Keratinocyte (primary cell): ENCODE measurements around the gene SLC15A3. TPM values are rescaled to one million over a fixed set of nuclear protein-coding genes. Genes with fewer than 3 reads are reported as not detected.

ENCODE experiments used
- DNase-seq: peaks from one replicate; pipeline ENCODE4 v3.0.0-alpha.2; 2011; ENCODE audit warnings: low read depth, missing footprints, low spot score
- FAIRE-seq: peaks from 2 replicates; lab custom pipeline; 2011; peaks lifted over from hg19 to GRCh38; lab: Jason Lieb, UNC
- H2AFZ ChIP-seq: 2 replicates; pipeline ENCODE4 v1.6.0; 2012; ENCODE audit warnings: low read length, control low read depth, inconsistent platforms; ENCODE audit not compliant: control insufficient read depth
- H3K27ac ChIP-seq: 2 replicates; pipeline ENCODE4 v1.5.1; 2011; ENCODE audit warnings: low read length; ENCODE audit not compliant: control insufficient read depth, insufficient read depth
- H3K27me3 ChIP-seq: 3 replicates; pipeline ENCODE4 v1.6.0; 2011; ENCODE audit warnings: low read length; ENCODE audit not compliant: control insufficient read depth, insufficient read depth; ENCODE audit errors: extremely low read depth
- H3K36me3 ChIP-seq, 2 experiments: 2 replicates in 1 of 2; 3 replicates in 1 of 2; pipeline ENCODE4 v1.5.1; 2011; ENCODE audit warnings: low read length in 2 of 2, mild to moderate bottlenecking in 1 of 2; ENCODE audit not compliant: control insufficient read depth in 2 of 2, insufficient read depth in 2 of 2; ENCODE audit errors: extremely low read depth in 1 of 2
- H3K4me1 ChIP-seq: 3 replicates; pipeline ENCODE4 v1.5.1; 2011; ENCODE audit warnings: low read length; ENCODE audit not compliant: control insufficient read depth, insufficient read depth; ENCODE audit errors: extremely low read depth
- H3K4me2 ChIP-seq: 3 replicates; pipeline ENCODE4 v1.6.0; 2011; ENCODE audit warnings: low read depth, low read length; ENCODE audit not compliant: control insufficient read depth, insufficient read depth; ENCODE audit errors: extremely low read depth
- H3K4me3 ChIP-seq, 3 experiments: fragments of 200-600 bp in 1 of 3; sonication (generic) in 1 of 3; 2 replicates in 2 of 3; 3 replicates in 1 of 3; pipeline ENCODE4 v1.5.1; 2011 to 2016; ENCODE audit warnings: low read length in 3 of 3, mild to moderate bottlenecking in 3 of 3, control low read depth in 2 of 3, inconsistent platforms in 1 of 3, low read depth in 1 of 3, mixed read lengths in 1 of 3, mixed run types in 1 of 3, moderate library complexity in 1 of 3; ENCODE audit not compliant: control insufficient read depth in 2 of 3, insufficient read depth in 2 of 3; ENCODE audit errors: extremely low read depth in 1 of 3
- H3K79me2 ChIP-seq: 2 replicates; pipeline ENCODE4 v1.6.0; 2012; ENCODE audit warnings: low read length; ENCODE audit not compliant: control insufficient read depth, insufficient read depth
- H3K9ac ChIP-seq: 3 replicates; pipeline ENCODE4 v1.6.0; 2011; ENCODE audit warnings: low read length; ENCODE audit not compliant: control insufficient read depth, insufficient read depth; ENCODE audit errors: extremely low read depth
- H3K9me1 ChIP-seq: 3 replicates; pipeline ENCODE4 v1.6.0; 2011; ENCODE audit warnings: low read length; ENCODE audit not compliant: control insufficient read depth, insufficient read depth; ENCODE audit errors: extremely low read depth
- H3K9me3 ChIP-seq: 2 replicates; pipeline ENCODE4 v1.5.1; 2012; ENCODE audit warnings: low read depth, low read length; ENCODE audit not compliant: control insufficient read depth
- H4K20me1 ChIP-seq: 3 replicates; pipeline ENCODE4 v1.6.0; 2011; ENCODE audit warnings: low read length; ENCODE audit not compliant: control insufficient read depth, insufficient read depth; ENCODE audit errors: extremely low read depth
- EZH2 ChIP-seq: IDR thresholded peaks from one replicate; pipeline ENCODE4 v1.6.1; 2012; ENCODE audit warnings: inconsistent platforms, mild to moderate bottlenecking, low read length, moderate library complexity
- dilution Hi-C: fragments of 300-500 bp; cut with MboI; formaldehyde crosslinking; loops from one replicate; pipeline ENCODE4 v1.7.0; 2020; ENCODE audit warnings: low sequenced_read_pairs; ENCODE audit not compliant: extremely low pct_ligation_motif_present
- polyA plus RNA-seq, 5 experiments: library from polyadenylated mRNA; depleted of rRNA in 3 of 5; stranded (reverse) in 3 of 5; stranded (forward) in 1 of 5; unstranded in 1 of 5; fragments of >200 nt; gene quantifications; 1 replicate in 1 of 5; 2 replicates in 3 of 5; 3 replicates in 1 of 5; pipeline versions ENCODE4 v1.2.1 to v1.2.3, GENCODE V29; 2011 to 2012; ENCODE audit warnings: missing spikeins in 2 of 5, low read depth in 1 of 5, low replicate concordance in 1 of 5
- TF ChIP-seq, protein P1 (sequence below), 3 experiments: IDR thresholded peaks in 1 of 3; conservative IDR thresholded peaks in 1 of 3; optimal IDR thresholded peaks in 1 of 3; 2 replicates in 2 of 3; 3 replicates in 1 of 3; pipeline versions ENCODE3 to v1.5.1; 2011; ENCODE audit warnings: low read length in 3 of 3, mild to moderate bottlenecking in 3 of 3, moderate library complexity in 2 of 3, control low read depth in 1 of 3, inconsistent platforms in 1 of 3; ENCODE audit not compliant: insufficient read depth in 2 of 3; ENCODE audit errors: extremely low read depth in 1 of 3

Gene SLC15A3
- polyA plus RNA-seq, 1 donor (not counting 4 experiments of a cell fraction or from before 2014, with no cell fraction given), result 1.0 TPM

DNA sequence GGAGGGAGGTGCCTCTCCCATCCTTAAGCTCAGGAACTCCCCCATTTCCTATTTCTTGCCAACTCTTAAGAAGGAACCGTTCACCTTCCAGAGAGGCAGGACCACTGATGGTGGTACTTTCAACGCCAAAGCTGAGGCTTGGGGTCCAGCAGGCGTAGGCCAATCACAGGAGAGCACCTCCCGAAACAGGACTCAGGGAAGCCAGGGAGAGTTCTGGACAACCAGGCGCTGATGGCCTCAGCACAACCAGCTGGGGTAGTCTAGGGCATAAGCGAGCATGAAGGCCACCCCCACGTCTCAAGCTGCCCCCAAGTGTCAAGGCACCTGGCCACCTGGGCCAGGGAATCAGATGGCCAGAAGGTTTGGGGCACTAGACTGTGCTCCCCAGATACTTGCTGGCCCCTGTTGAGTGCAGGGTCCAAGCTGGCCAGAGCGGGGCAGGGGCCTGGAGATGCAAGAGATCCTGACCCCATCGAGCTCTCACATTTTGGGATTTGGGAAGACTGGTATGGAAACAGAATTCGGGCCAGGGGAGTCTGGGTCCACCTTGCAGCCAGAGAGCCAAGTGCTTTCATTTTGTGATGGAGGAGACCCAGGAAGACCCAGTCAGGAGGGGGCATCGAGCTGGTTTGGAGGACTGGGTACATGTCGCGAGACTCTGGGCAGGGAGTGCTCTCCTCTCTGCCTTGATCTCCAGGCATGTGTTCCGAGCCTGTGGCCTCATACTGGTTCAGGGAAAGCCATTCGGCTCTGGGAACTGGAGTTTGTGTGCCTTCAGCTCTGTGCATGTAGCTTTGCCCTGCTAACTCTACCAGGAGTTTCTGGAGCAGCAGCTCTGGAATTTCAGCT lies 20.4 kb upstream of the SLC15A3 start:
- Histone ChIP-seq H3K9me1 (no peaks in the 10 kb centered on the region), H3K4me1 (no peaks in the 10 kb centered on the region), H3K9ac (no peak overlapping the region), H3K36me3 (no peaks in the 10 kb centered on the region), H3K79me2 (no peaks in the 10 kb centered on the region), H4K20me1 (no peaks in the 10 kb centered on the region), H3K27me3 (peaks cover 3% of the 10 kb centered on the region), H3K9me3 (no peaks in the 10 kb centered on the region), H3K27ac (no peak overlapping the region), H2AFZ (no peak overlapping the region), H3K4me2 (no peak overlapping the region), H3K4me3 (no peak overlapping the region)
- DNase-seq, result no peak
- dilution Hi-C loops, result no loop called here
- TF ChIP-seq, protein P1, sequence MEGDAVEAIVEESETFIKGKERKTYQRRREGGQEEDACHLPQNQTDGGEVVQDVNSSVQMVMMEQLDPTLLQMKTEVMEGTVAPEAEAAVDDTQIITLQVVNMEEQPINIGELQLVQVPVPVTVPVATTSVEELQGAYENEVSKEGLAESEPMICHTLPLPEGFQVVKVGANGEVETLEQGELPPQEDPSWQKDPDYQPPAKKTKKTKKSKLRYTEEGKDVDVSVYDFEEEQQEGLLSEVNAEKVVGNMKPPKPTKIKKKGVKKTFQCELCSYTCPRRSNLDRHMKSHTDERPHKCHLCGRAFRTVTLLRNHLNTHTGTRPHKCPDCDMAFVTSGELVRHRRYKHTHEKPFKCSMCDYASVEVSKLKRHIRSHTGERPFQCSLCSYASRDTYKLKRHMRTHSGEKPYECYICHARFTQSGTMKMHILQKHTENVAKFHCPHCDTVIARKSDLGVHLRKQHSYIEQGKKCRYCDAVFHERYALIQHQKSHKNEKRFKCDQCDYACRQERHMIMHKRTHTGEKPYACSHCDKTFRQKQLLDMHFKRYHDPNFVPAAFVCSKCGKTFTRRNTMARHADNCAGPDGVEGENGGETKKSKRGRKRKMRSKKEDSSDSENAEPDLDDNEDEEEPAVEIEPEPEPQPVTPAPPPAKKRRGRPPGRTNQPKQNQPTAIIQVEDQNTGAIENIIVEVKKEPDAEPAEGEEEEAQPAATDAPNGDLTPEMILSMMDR (optimal IDR thresholded peaks at IDR 0.05 in 1 of 3, IDR thresholded peaks at IDR 0.05 in 1 of 3, conservative IDR thresholded peaks at IDR 0.05 in 1 of 3; ENCODE audit: extremely low read depth in 1 of 3, insufficient read depth in 2 of 3, low read length in 3 of 3), result no peak
- no peak for TF ChIP-seq EZH2
- FAIRE-seq, result no peak

DNA sequence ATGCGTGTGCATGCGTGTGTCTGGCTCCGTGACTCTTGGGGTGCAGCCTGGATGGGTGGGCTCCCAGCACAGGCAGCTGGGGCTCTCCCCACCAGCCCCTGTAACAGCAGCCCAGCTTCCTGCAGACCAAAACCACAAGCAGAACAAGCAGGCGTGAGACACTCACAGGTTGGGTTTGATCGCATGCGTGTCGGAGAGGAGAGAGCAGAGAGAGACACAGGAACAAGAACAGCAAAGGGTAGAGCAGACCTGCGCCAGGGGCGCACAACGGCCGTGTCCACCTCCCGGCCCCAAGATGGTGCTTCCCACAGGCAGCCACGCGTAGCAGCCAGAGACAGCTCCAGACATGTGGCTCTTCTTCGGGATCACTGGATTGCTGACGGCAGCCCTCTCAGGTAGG lies 19.5 kb upstream of the SLC15A3 start, which contains the start of gene CD6:
CD6 (plus strand) TSS at position 161 of the 400 bp plus-strand sequence; CDS start at position 347, 186 bp downstream.
- Histone ChIP-seq H3K4me2 (no peak within 1 kb of the TSS), H3K79me2 (no peaks in the 10 kb centered on the region), H4K20me1 (no peaks in the 10 kb centered on the region), H2AFZ (no peak within 1 kb of the TSS), H3K9ac (no peak within 1 kb of the TSS), H3K9me3 (no peaks in the 10 kb centered on the region), H3K27ac (no peak within 1 kb of the TSS), H3K27me3 (no peaks in the 10 kb centered on the region), H3K4me3 (no peak within 1 kb of the TSS), H3K4me1 (no peaks in the 10 kb centered on the region), H3K36me3 (no peaks in the 10 kb centered on the region), H3K9me1 (no peaks in the 10 kb centered on the region)
- FAIRE-seq (no peak), DNase-seq (no peak)
- TF ChIP-seq, protein P1 (optimal IDR thresholded peaks at IDR 0.05 in 1 of 3, IDR thresholded peaks at IDR 0.05 in 1 of 3, conservative IDR thresholded peaks at IDR 0.05 in 1 of 3; ENCODE audit: extremely low read depth in 1 of 3, insufficient read depth in 2 of 3, low read length in 3 of 3), result no peak
- TF ChIP-seq EZH2, result no peak
- dilution Hi-C loops, result no loop called here
